Loucy (cell line): ENCODE data around the gene PRPF38A.

Experiments used
- H2AFZ ChIP-seq: fragments of 200-600 bp; sonication (generic); 2 replicates; pipeline ENCODE4 v1.6.0; 2016; ENCODE audit warnings: antibody characterized with exemption, mild to moderate bottlenecking, low read length, moderate library complexity
- H3F3A ChIP-seq: fragments of 200-600 bp; 2 replicates; pipeline ENCODE4 v1.6.0; 2016; ENCODE audit warnings: antibody characterized with exemption, low read depth, mild to moderate bottlenecking
- H3K27me3 ChIP-seq: fragments of 200-600 bp; sonication (generic); 2 replicates; pipeline ENCODE4 v1.6.1; 2014; ENCODE audit warnings: low read length, mild to moderate bottlenecking; ENCODE audit not compliant: insufficient read depth, poor library complexity, severe bottlenecking
- H3K36me3 ChIP-seq: fragments of 200-600 bp; sonication (generic); 2 replicates; pipeline ENCODE4 v1.6.1; 2016; ENCODE audit warnings: low read length; ENCODE audit not compliant: insufficient read depth
- H3K4me1 ChIP-seq: fragments of 200-600 bp; sonication (generic); 2 replicates; pipeline ENCODE4 v1.5.1; 2014; ENCODE audit warnings: low read length, mild to moderate bottlenecking; ENCODE audit not compliant: insufficient read depth, poor library complexity, severe bottlenecking
- H3K4me2 ChIP-seq: fragments of 200-600 bp; sonication (generic); 2 replicates; pipeline ENCODE4 v1.6.0; 2014; ENCODE audit warnings: antibody characterized with exemption, low read length, low read depth, mild to moderate bottlenecking; ENCODE audit not compliant: poor library complexity, severe bottlenecking
- H3K4me3 ChIP-seq: fragments of 200-600 bp; sonication (generic); 2 replicates; pipeline ENCODE4 v1.5.1; 2014; ENCODE audit warnings: low read length, mild to moderate bottlenecking, mixed read lengths; ENCODE audit not compliant: poor library complexity, severe bottlenecking
- H3K79me2 ChIP-seq: fragments of 200-600 bp; sonication (generic); 2 replicates; pipeline ENCODE4 v1.6.1; 2014; ENCODE audit warnings: low read length; ENCODE audit not compliant: insufficient read depth
- H3K9ac ChIP-seq: fragments of 200-600 bp; sonication (generic); 2 replicates; pipeline ENCODE4 v1.6.0; 2014; ENCODE audit warnings: mild to moderate bottlenecking, low read depth, low read length, moderate library complexity; ENCODE audit not compliant: poor library complexity, severe bottlenecking
- H3K9me2 ChIP-seq: fragments of 200-600 bp; sonication (generic); replicated peaks from 2 replicates; pipeline ENCODE4 v1.6.1; 2016; ENCODE audit warnings: low read depth, low read length, mixed read lengths
- H3K9me3 ChIP-seq: fragments of 200-600 bp; sonication (generic); 2 replicates; pipeline ENCODE4 v1.6.1; 2014; ENCODE audit warnings: mild to moderate bottlenecking, antibody characterized with exemption, low read length, low read depth; ENCODE audit not compliant: insufficient read depth
- H4K20me1 ChIP-seq: fragments of 200-600 bp; sonication (generic); 2 replicates; pipeline ENCODE4 v1.6.0; 2014; ENCODE audit warnings: antibody characterized with exemption, low read length, mild to moderate bottlenecking; ENCODE audit not compliant: insufficient read depth, poor library complexity, severe bottlenecking
- EZH2phosphoT487 ChIP-seq: fragments of 200-600 bp; IDR thresholded peaks from 2 replicates; pipeline ENCODE4 v1.6.1; 2018; ENCODE audit warnings: antibody characterized with exemption, mild to moderate bottlenecking, moderate library complexity, borderline replicate concordance
- TF ChIP-seq, protein P1 (sequence below): fragments of 200-600 bp; sonication (generic); conservative IDR thresholded peaks from 2 replicates; pipeline ENCODE4 v1.5.1; 2014; ENCODE audit warnings: mild to moderate bottlenecking, antibody characterized with exemption, low read length

Gene PRPF38A

DNA sequence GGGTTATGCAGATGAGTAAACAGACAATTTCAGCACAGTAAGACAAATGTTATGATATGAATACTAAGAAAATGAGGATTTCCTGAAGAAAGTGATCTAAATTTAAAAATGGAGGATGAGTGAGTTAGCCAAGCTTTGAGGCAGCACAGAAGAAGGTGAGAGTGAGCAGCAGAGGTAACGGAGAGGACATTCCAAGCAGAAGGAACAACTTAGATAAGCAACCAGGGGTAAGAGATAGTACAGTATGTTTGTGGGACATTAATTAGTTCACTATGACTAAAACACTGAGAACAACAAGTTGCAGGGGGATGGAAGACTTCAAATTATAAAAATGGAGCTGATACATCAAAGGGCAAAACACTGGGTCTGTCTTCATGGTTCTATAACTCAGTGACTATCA is 22.8 kb downstream of the PRPF38A start:
- H3K4me2 ChIP-seq: no peak overlapping the region
- no peak overlapping the region for H3K4me3 ChIP-seq
- H2AFZ ChIP-seq: no peak overlapping the region
- no peaks in the 10 kb centered on the region for H3K9me3 ChIP-seq
- H3K36me3 ChIP-seq: peaks cover 15% of the 10 kb centered on the region; the same call in 1 of the 2 replicates
- H3K9me2 ChIP-seq: no peaks in the 10 kb centered on the region
- peaks cover 21% of the 10 kb centered on the region for H3F3A ChIP-seq
- TF ChIP-seq, protein P1, sequence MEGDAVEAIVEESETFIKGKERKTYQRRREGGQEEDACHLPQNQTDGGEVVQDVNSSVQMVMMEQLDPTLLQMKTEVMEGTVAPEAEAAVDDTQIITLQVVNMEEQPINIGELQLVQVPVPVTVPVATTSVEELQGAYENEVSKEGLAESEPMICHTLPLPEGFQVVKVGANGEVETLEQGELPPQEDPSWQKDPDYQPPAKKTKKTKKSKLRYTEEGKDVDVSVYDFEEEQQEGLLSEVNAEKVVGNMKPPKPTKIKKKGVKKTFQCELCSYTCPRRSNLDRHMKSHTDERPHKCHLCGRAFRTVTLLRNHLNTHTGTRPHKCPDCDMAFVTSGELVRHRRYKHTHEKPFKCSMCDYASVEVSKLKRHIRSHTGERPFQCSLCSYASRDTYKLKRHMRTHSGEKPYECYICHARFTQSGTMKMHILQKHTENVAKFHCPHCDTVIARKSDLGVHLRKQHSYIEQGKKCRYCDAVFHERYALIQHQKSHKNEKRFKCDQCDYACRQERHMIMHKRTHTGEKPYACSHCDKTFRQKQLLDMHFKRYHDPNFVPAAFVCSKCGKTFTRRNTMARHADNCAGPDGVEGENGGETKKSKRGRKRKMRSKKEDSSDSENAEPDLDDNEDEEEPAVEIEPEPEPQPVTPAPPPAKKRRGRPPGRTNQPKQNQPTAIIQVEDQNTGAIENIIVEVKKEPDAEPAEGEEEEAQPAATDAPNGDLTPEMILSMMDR: no peak
- TF ChIP-seq EZH2phosphoT487: no peak
- H3K4me1 ChIP-seq: peaks cover 42% of the 10 kb centered on the region
- peaks cover 3% of the 10 kb centered on the region; the same call in 1 of the 2 replicates for H3K79me2 ChIP-seq
- H3K9ac ChIP-seq: no peak overlapping the region
- H4K20me1 ChIP-seq: no peaks in the 10 kb centered on the region
- no peaks in the 10 kb centered on the region for H3K27me3 ChIP-seq

DNA sequence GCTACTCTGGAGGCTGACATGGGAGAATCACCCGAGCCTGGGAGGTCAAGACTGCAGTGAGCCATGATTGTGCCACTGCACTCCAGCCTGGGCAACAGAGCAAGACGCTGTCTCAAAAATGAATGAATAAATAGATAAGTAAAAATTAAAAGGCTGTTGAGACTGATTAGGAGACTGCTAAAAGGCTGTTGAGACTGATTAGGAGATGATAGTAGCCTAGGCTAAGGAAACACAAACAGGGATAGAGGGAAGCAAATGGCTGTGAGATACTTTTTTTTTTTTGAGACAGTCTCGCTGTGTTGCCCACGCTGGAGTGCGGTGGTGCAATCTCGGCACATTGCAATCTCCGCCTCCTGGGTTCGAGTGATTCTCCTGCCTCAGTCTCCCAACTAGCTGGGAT is 28.4 kb downstream of the PRPF38A start:
- Histone ChIP-seq H2AFZ (no peak overlapping the region), H3K4me3 (no peak overlapping the region), H3K4me2 (no peak overlapping the region), H3K9me2 (no peaks in the 10 kb centered on the region), H3K27me3 (no peaks in the 10 kb centered on the region), H3K4me1 (no peaks in the 10 kb centered on the region), H3K79me2 (no peaks in the 10 kb centered on the region), H3F3A (no peaks in the 10 kb centered on the region), H3K36me3 (peaks cover 47% of the 10 kb centered on the region), H3K9ac (no peak overlapping the region), H4K20me1 (no peaks in the 10 kb centered on the region), H3K9me3 (no peaks in the 10 kb centered on the region)
- TF ChIP-seq, protein P1: no peak
- TF ChIP-seq EZH2phosphoT487: no peak

DNA sequence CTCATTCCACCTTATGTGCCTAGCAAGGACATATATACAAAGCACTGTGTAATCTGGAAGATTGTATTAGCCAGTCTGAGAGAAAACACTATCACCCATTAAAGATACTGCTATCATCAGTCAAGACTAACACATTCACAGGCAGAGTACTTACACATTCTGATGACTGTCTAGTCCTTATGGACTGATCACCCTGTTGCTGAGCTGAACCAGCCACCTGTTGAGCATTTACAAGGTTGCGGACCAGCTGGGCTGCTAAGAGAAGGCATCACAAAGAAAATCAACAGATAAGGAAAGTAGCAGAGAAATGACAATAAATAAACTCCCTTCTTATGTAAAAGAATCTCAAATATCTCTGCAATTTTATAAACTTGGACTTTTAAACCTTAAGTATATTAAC is 30.8 kb downstream of the PRPF38A start:
- no peak overlapping the region for H3K4me2 ChIP-seq
- no peaks in the 10 kb centered on the region for H4K20me1 ChIP-seq
- no peak overlapping the region for H3K9ac ChIP-seq
- TF ChIP-seq EZH2phosphoT487: no peak
- TF ChIP-seq, protein P1: no peak
- no peak overlapping the region for H2AFZ ChIP-seq
- no peaks in the 10 kb centered on the region for H3K79me2 ChIP-seq
- peaks cover 69% of the 10 kb centered on the region for H3K36me3 ChIP-seq
- H3K9me2 ChIP-seq: no peaks in the 10 kb centered on the region
- H3K4me1 ChIP-seq: no peaks in the 10 kb centered on the region
- H3F3A ChIP-seq: no peaks in the 10 kb centered on the region
- no peaks in the 10 kb centered on the region for H3K27me3 ChIP-seq
- no peaks in the 10 kb centered on the region for H3K9me3 ChIP-seq
- H3K4me3 ChIP-seq: no peak overlapping the region
